HG02885 (cell line): ENCODE results near the gene RPL18.
"Not testable (repeated sequence)": the region's sequence is repeated elsewhere in the genome, so short reads cannot be mapped to it uniquely, and the experiment has no call there.

ENCODE experiments used
- ATAC-seq: cut with Tn5 transposase; IDR thresholded peaks from one replicate; pipeline ENCODE4 v1.9.1; 2021; ENCODE audit warnings: mild to moderate bottlenecking; ENCODE audit not compliant: unreplicated experiment, poor library complexity

RPL18 gene

GRCh38 chr19:48595171-48595570, 23.8 kb downstream of the RPL18 start:
- ATAC-seq, result no peak

GRCh38 chr19:48591021-48591420, 28.0 kb downstream of the RPL18 start:
- no peak for ATAC-seq

- no peak for ATAC-seq
Measured at GRCh38 chr19:48588670-48589401, 30.1 kb downstream of the RPL18 start.

- ATAC-seq, result no peak
Measured at GRCh38 chr19:48587387-48587786, 31.6 kb downstream of the RPL18 start.

- no peak for ATAC-seq
Measured at GRCh38 chr19:48582168-48582567, 36.8 kb downstream of the RPL18 start.

GRCh38 chr19:48578891-48579290, 40.1 kb downstream of the RPL18 start:
- ATAC-seq, result no peak

- not testable (repeated sequence) for ATAC-seq
Measured at GRCh38 chr19:48577908-48578307, 41.1 kb downstream of the RPL18 start.

GRCh38 chr19:48575931-48576622, 42.9 kb downstream of the RPL18 start:
- no peak for ATAC-seq

GRCh38 chr19:48573163-48573505, 45.8 kb downstream of the RPL18 start:
- ATAC-seq, result no peak

- ATAC-seq, result no peak
Measured at GRCh38 chr19:48571378-48572162, 47.4 kb downstream of the RPL18 start.

GRCh38 chr19:48569814-48570213, 49.2 kb downstream of the RPL18 start:
- ATAC-seq, result no peak

- ATAC-seq, result no peak
Measured at GRCh38 chr19:48568345-48568886, 50.6 kb downstream of the RPL18 start.
